Measurements from ENCODE around the gene DDX42. TPM values are rescaled to one million over a fixed set of nuclear protein-coding genes. Genes with fewer than 3 reads are reported as not detected.
A peak's percentile ranks its signal among the peaks of the same experiment; 100 is the strongest.
"Not testable (repeated sequence)": the region's sequence is repeated elsewhere in the genome, so short reads cannot be mapped to it uniquely, and the experiment has no call there.

The DDX42 gene
- total RNA-seq, 1 donor from 2014 or later = 139 TPM

DNA sequence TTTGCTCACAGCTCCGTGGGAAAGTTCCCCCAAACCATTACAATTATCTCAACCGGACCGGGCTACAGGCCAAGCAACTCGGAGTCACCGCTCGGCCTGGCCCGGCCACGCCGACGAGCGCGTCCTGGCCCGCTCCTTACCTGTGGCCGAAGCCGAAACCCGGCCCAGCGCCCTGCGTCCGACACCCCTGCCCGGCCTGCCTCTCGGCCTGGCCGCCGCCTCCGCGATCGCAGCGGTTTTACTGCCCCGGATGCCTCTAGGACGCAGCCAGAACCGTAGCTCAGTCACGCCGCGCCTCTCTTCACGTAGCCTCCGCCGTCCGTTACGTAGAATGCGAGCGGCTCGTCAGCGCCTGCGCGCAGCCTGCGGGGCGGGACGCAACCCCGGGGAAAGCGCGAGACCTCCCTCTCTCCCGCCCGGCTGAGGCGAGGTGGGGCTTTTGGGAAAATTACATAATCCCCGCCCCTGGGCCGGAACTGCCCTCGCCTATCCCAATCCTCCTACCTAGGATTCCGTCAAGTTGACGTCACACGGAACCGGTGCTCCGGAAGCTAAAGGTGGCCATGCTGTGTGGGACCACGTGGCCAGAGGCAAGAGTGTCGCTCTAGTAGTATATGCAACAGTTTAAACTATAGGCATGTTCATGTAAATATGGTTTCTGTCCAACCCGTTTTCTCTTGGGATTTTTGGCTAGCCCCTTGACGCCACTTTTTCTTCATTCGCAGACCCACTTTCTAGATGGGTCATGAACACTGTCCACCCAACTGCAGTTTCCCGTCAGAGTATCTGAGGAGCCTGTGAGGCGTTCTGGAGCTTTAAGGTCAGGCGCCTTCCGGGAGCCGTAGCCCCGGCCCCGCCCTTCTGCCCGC lies 464 bp upstream of the DDX42 start, which contains the start of gene CCDC47:
TSS of gene CCDC47 (minus strand) at position 326 of the 869 bp plus-strand sequence. CDS start 7,422 bp downstream, outside the sequence.
- intact Hi-C loops (cut with DNase I) = loop anchor here (2.0 kb wide), 1 partner anchor 65 kb away; no protein-coding TSS in a partner anchor
- peak; percentile 98 for ATAC-seq
- peak; percentile 98 for DNase-seq (ENCODE audit: low spot score)

DNA sequence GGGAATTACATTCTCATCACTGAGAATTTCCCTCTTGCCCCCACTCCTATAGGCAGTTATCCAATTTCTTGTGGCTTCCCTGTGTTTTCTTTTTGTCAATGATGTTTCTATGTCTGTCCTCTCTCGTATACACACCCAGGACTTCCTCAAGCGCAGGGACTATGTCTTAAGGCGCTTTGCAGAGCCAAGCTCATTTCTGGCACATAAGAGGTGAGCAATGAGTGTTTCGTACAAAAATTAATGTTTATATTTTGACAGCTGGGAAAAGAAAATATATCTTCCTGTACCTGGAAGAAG lies 947 bp downstream of the DDX42 start:
- ATAC-seq (no peak), DNase-seq (ENCODE audit: low spot score) (no peak)
- intact Hi-C loops (cut with DNase I) = no loop called here

DNA sequence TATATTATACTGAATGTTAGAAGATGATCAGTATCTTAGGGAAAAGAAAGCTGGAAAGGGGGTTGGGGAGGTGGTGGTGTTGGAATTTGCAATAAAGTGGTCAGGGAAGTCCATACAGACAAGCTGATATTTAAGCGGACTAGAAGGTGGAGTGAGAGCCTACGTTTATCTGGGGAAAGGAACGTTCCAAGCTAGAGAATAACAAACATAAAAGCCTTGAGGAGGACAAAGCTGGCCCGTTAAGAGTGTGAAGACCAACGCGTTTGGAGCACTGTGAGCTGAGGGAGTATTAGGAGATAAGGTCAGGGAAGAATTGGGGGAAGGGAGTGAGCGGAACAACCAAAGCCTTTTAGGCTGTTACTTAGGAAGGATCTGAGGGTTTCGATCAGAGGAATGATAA lies 1.4 kb downstream of the DDX42 start:
- no peak for ATAC-seq
- DNase-seq (ENCODE audit: low spot score) = no peak
- intact Hi-C loops (cut with DNase I) = no loop called here

DNA sequence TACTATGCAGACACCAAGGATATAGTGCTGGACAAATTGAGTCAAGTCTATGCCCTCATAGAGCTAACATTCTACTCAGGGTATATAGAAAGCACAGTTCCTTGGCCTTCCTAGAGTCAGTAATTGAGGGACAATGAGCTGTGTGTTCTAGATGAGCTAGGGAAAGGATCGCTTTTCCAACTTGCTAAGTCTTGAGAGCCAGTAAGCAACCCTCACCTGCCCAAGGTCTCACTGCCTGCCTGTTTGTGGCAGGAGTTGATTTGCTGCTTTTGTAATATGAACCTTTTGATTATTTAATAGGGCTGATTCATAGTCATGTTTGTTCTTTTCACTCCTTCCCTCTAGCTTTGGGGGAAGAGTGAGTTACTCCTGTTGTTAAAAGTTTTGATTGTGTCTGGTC lies 6.5 kb downstream of the DDX42 start:
- DNase-seq (ENCODE audit: low spot score) = no peak
- intact Hi-C loops (cut with DNase I) = no loop called here
- ATAC-seq = no peak

DNA sequence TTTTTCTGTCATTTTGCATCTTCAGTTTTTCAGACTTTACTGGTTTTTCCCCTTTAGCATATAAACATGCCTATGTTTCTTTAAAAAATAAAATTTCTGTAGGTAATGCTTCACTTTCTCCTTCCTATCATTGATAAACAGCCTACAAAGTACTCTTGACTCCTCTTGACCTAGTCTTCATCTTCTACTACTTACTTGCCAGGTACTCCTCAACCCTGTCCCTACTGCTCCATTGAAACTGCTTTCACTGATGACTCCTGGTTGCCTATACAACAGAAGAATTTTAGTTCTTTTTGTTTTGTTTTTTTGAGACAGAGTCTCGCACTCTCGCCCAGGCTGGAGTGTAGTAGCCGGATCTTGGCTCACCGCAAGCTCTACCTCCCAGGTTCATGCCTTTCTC lies 7.0 kb downstream of the DDX42 start:
- ATAC-seq (no peak), DNase-seq (ENCODE audit: low spot score) (no peak)
- intact Hi-C loops (cut with DNase I) = no loop called here

DNA sequence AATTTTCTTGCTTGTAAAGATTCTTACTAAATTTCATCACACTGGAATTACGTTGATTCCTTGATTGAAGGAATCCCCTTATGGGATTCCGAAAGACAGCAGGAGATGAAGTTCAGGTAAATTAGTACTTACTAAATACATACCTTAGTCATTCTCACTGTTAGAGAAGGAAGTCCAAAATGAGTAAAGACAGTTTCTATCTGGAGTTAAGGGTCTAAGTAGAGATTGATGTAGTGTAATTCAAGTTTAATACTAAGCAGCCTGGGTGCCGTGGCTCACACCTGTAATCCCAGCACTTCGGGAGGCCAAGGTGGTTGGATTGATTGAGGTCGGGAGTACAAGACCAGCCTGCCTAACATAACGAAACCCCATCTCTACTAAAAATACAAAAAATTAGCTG lies 9.6 kb downstream of the DDX42 start:
- DNase-seq (ENCODE audit: low spot score) = no peak
- intact Hi-C loops (cut with DNase I) = no loop called here
- ATAC-seq = no peak

DNA sequence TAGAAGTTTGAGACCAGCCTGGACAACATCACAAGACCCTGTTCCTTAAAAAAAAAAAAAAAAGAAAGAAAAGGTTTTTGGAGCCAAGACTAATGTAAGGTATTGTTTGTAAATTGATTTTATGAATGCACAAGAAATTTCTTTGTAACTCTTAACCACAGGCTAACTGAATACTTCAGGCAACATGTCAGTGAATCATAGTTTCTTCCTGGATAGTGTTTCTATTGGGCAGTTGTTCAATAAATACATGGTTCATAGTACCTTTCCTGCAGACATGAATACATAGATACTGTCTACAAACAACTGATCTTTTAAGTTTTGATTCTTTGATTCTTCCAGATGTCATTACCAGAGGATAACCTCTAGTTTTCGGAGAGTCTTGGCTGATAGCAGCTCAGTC lies 11.6 kb downstream of the DDX42 start:
- intact Hi-C loops (cut with DNase I) = no loop called here
- no peak for ATAC-seq
- no peak for DNase-seq (ENCODE audit: low spot score)

DNA sequence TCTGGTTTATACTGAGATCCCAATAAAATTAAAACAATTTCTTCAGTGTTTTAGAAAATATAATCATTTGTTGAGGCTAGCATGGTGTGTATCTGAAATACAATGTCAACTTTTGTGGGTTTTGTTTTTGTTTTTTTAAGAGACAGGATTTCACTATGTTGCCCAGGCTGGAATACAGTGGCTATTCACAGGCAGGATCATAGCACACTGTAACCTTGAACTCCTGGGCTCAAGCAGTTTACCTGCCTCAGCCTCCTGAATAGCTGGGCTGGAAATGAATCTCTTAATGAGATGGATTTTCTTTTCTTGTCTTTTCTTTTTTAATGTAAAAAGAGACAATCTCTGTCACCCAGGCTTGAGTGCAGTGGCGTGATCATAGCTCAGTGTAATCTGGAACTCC lies 12.1 kb downstream of the DDX42 start:
- intact Hi-C loops (cut with DNase I) = no loop called here
- ATAC-seq (no peak), DNase-seq (ENCODE audit: low spot score) (no peak)

DNA sequence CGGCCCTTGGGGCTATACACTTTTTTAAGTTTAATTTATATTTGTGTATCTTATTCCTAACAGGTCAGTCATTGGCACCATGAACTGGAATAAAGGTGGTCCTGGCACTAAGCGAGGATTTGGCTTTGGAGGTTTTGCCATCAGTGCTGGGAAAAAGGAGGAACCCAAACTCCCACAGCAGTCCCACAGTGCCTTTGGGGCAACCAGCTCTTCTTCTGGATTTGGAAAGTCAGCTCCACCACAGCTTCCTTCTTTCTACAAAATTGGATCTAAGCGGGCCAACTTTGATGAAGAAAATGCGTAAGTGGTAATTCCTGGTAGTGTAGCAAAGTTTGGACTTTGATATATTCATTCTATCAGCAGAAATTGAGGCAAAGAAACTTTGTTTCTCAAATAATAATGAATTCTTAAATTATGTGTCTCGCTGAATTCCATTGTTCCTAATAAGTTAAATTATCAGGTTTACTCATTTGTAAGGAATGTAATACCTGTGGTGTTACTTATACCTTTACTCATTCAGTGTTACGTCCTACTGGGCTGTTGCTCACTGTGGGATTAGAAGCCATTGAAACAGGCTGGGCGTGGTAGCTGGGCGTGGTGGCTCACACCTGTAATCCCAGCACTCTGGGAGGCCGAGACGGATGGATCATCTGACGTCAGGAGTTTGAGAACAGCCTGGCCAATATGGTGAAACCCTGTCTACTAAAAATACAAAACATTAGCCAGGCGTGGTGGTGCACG lies 13.2 kb downstream of the DDX42 start:
- intact Hi-C loops (cut with DNase I) = no loop called here
- DNase-seq (ENCODE audit: low spot score) (no peak), ATAC-seq (no peak)

DNA sequence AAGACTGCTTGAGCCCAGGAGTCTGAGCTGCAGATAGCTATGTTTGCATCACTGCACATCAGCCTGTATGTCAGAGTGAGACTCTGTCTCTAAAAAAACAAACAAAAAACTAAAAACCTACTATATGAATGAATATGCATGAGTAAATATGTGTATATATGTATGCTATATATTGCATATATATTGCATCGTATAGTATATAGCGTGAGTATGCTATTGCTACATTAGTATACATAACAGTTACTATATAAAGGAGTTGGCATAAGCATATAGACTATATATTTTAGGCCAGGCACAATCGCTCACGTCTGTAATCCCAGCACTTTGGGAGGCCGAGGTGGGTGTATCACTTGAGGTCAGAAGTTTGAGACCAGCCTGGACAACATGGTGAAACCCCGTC lies 16.1 kb downstream of the DDX42 start:
- no peak for ATAC-seq
- intact Hi-C loops (cut with DNase I) = no loop called here
- no peak for DNase-seq (ENCODE audit: low spot score)

DNA sequence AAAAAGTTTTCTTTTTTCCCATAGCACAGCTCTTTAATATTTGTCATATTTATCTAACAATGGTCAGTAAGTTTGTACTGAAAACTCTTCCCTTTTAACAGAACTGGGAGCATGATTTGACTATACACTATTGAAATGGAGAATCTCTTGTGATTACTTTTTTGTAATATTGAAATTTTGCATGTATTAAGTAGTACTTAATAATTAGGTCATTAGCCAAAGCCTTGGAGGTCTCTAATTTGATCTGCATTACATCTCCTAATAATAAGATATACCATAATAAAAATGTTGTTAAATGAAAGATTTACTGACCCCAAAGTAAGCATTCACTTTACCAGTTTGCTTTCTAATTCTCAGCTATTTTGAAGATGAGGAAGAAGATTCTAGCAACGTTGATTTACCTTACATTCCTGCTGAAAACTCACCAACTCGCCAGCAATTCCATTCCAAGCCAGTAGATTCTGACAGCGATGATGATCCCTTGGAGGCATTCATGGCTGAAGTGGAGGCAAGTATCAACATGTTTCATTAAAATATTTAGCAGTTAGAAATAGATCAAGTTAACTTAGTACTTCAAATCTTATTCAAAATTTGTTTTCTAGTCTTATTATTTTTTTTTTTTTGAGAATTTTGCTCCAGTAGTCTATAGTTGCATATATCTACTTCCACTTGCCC lies 18.2 kb downstream of the DDX42 start:
- intact Hi-C loops (cut with DNase I) = no loop called here
- ATAC-seq = no peak
- DNase-seq (ENCODE audit: low spot score) = no peak

DNA sequence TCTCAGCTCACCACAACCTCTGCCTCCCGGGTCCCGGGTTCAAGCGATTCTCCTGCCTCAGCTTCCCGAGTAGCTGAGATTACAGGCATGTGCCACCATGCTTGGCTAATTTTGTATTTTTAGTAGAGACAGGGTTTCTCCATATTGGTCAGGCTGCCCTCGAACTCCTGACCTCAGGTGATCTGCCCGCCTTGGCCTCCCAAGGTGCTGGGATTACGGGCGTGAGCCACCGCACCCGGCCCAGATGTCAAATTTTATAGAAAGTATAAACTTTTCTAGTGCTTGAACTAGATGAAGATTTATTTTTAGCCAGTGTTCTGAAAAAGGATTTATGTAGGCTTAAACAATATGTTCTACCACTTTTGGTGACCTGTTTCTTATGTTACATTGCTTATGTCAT lies 22.4 kb downstream of the DDX42 start:
- intact Hi-C loops (cut with DNase I); DNase-seq (ENCODE audit: low spot score); ATAC-seq: not testable (repeated sequence)

DNA sequence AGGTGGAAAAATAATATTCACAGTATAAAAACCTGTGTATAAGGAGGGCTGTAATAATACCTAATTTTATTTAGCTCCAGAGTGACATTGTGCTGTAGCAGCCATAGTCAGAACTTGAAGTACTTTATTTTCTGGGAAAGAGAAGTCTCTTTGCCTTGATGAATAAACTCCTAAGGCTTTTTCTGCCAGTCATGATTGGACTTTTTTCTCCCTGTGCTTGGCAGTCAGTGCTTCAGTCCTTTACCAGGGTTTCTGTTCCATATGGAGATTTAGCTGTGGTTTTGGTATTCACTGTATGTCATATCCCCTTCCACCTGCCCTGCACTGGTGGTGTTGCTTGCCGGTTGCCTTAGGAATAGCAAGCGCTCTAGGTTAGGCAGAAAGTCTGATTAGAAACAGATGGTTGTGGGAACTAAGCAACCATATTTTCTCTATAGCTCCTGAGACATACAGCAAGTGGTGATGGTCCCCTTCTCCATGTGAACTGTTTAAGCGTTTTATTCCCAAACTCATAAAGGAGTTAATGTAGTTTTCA lies 24.7 kb downstream of the DDX42 start:
- intact Hi-C loops (cut with DNase I) = no loop called here
- DNase-seq (ENCODE audit: low spot score) (no peak), ATAC-seq (no peak)

DNA sequence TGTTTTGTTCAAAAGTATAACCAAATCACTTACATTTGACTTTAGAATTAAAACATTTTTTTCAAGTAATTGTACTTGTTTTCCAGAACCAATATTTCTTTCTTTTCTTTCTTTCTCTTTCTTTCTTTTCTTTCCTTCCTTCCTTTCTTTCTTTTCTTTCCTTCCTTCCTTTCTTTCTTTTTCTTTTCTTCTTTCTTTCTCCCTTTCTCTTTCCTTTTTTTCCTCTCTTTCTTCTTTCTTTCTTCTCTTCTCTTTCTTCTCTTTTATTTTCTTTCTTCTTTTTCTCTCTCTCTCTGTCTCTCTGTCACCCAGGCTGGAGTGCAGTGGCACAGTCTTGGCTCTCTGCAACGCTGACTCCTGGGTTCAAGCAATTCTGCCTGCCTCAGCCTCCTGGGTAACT lies 26.8 kb downstream of the DDX42 start:
- no peak for DNase-seq (ENCODE audit: low spot score)
- intact Hi-C loops (cut with DNase I) = no loop called here
- ATAC-seq = no peak

DNA sequence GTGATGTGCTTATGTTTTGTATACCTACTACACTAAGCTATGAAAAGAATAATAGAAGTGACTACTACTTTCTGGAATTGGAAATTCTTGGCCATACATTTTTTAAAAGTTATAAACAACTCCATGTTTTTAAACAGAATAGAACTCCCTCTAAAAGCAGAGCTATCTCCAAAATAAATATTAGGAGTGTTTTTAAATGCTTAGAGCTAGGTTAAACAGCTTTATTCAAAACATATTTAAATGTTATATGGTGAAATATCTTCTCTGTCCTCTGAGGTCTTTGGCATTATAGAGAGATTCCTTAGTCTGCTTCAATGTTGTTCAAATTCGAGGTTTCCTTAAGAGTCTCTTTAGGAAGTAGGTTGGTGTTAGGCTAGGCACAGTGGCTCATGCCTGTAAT lies 30.4 kb downstream of the DDX42 start:
- DNase-seq (ENCODE audit: low spot score) (no peak), ATAC-seq (no peak)
- intact Hi-C loops (cut with DNase I) = no loop called here

DNA sequence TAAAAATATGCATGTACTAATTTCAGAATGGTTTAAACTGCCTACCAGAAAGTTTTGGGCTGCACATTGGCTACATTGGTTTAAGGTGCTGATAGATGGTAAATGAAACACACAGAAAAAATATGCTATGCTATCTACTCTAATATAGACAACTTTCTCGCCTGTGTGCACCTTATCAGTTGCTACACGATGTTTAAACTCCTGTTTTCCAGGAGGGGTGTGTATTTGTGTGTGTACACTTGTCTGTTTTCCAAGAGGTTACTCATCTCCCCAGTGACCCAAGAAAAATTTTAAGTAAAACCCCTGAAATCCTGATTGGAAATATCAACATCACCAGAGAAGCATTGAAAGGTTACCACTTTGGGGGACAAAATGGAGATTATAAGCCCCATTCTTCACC lies 31.6 kb downstream of the DDX42 start:
- intact Hi-C loops (cut with DNase I) = no loop called here
- no peak for ATAC-seq
- no peak for DNase-seq (ENCODE audit: low spot score)

DNA sequence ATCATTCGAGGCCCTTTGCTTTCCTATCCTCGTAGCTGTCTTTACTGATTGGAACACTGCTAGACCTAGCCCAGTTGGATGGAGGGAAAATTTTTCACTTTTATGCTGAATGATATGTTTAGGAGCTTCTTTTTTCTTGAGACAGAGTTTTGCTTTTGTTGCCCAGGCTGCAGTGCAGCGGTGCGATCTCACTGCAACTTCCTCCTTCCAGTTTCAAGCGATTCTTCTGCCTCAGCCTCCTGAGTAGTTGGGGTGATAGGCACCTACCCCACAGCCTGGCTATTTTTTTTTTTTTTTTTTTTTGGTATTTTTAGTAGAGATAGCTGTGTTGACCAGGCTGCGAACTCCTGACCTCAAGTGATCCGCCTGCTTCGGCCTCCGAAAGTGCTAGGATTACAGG lies 36.0 kb downstream of the DDX42 start:
- intact Hi-C loops (cut with DNase I) = no loop called here
- no peak for ATAC-seq

DNA sequence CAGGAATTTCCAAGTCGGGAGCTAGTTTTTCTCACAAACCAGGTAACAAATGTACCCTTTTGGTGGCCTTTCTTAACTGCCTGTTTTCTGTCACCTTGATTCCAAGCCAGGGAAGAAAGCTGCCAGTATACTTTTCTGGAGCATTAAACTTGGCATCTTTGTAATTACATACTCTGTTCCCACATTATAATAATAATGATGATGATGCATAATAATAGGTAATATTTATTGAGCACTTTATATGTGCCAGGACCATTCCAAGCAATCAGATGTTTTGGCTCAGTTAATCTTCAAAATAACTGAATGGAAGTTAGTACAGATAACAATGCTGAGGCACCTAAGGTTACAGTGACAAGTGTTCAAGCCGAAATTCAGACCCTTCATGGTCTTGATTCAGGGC lies 42.2 kb downstream of the DDX42 start:
- no peak for ATAC-seq
- DNase-seq (ENCODE audit: low spot score) = no peak
- intact Hi-C loops (cut with DNase I) = no loop called here

More for the DNA sequence above, 36.0 kb downstream of the DDX42 start:
- no peak for DNase-seq (ENCODE audit: low spot score)

DNA sequence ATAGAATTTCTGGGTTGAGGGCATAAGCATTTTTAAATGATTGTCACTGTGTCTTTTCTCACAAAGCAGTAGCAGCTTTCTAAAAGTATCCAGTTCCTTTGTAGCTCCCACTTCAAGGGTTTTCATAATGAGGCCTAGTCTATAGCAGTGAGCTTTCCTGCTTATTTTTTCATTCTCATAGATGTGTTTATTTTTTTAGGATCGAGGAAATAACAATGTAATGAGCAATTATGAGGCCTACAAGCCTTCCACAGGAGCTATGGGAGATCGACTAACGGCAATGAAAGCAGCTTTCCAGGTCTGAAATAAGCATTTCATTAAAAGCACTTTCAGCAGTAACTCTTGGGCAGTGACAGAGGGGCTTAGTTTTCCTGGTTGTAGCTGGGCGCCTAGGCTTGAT lies 42.7 kb downstream of the DDX42 start:
- intact Hi-C loops (cut with DNase I) = no loop called here
- ATAC-seq (no peak), DNase-seq (ENCODE audit: low spot score) (no peak)
